ENCODE measurements around the gene SDF4.

SDF4 gene

GRCh38 chr1:1219341-1219740 is 12.5 kb downstream of the SDF4 start:
- no peak overlapping the region for H3K4me2 ChIP-seq (ENCODE audit: low read depth, low read length, poor library complexity, severe bottlenecking)
- no peaks in the 10 kb centered on the region for H4K20me1 ChIP-seq (ENCODE audit: low read depth, low read length)
- H3K9ac ChIP-seq (ENCODE audit: low read length) = no peak overlapping the region
- no peak for TF ChIP-seq EZH2phosphoT487 (conservative IDR thresholded peaks at IDR 0.05; ENCODE audit: low read length)
- TF ChIP-seq CTCF (IDR thresholded peaks at IDR 0.05; ENCODE audit: insufficient read depth, low read length, poor library complexity, severe bottlenecking) = no peak
- no peaks in the 10 kb centered on the region for H3K9me2 ChIP-seq (replicated peaks; ENCODE audit: insufficient read depth, low read length)
- no peak overlapping the region for H3K27ac ChIP-seq (ENCODE audit: low read depth, low read length)
- H3K36me3 ChIP-seq (ENCODE audit: low read length) = no peaks in the 10 kb centered on the region
- H2AFZ ChIP-seq (ENCODE audit: low read depth, low read length, severe bottlenecking) = no peak overlapping the region
- no peaks in the 10 kb centered on the region for H3K9me3 ChIP-seq (ENCODE audit: insufficient read depth, low read length)
- no peaks in the 10 kb centered on the region for H3K27me3 ChIP-seq (ENCODE audit: low read length)
- no peaks in the 10 kb centered on the region for H3F3A ChIP-seq (ENCODE audit: insufficient read depth)
- H3K79me2 ChIP-seq (ENCODE audit: insufficient read depth, low read length) = no peaks in the 10 kb centered on the region
- no peak overlapping the region for H3K4me3 ChIP-seq (ENCODE audit: insufficient read depth, low read length, poor library complexity, severe bottlenecking)

GRCh38 chr1:1218524-1219200 is 13.1 kb downstream of the SDF4 start:
- H3K36me3 ChIP-seq (ENCODE audit: low read length) = no peaks in the 10 kb centered on the region
- H3K27me3 ChIP-seq (ENCODE audit: low read length) = no peaks in the 10 kb centered on the region
- no peak overlapping the region for H3K4me3 ChIP-seq (ENCODE audit: insufficient read depth, low read length, poor library complexity, severe bottlenecking)
- TF ChIP-seq CTCF (IDR thresholded peaks at IDR 0.05; ENCODE audit: insufficient read depth, low read length, poor library complexity, severe bottlenecking) (no peak), EZH2phosphoT487 (conservative IDR thresholded peaks at IDR 0.05; ENCODE audit: low read length) (no peak)
- no peak overlapping the region for H3K27ac ChIP-seq (ENCODE audit: low read depth, low read length)
- H3K4me2 ChIP-seq (ENCODE audit: low read depth, low read length, poor library complexity, severe bottlenecking) = no peak overlapping the region
- no peaks in the 10 kb centered on the region for H3K9me3 ChIP-seq (ENCODE audit: insufficient read depth, low read length)
- H3K9ac ChIP-seq (ENCODE audit: low read length) = no peak overlapping the region
- no peaks in the 10 kb centered on the region for H3F3A ChIP-seq (ENCODE audit: insufficient read depth)
- no peaks in the 10 kb centered on the region for H3K9me2 ChIP-seq (replicated peaks; ENCODE audit: insufficient read depth, low read length)
- no peak overlapping the region for H2AFZ ChIP-seq (ENCODE audit: low read depth, low read length, severe bottlenecking)
- H3K79me2 ChIP-seq (ENCODE audit: insufficient read depth, low read length) = no peaks in the 10 kb centered on the region
- H4K20me1 ChIP-seq (ENCODE audit: low read depth, low read length) = no peaks in the 10 kb centered on the region

GRCh38 chr1:1217621-1218523 is 13.9 kb downstream of the SDF4 start:
- Histone ChIP-seq H3K27ac (ENCODE audit: low read depth, low read length) (no peak overlapping the region), H3K9me3 (ENCODE audit: insufficient read depth, low read length) (no peaks in the 10 kb centered on the region), H3K27me3 (ENCODE audit: low read length) (no peaks in the 10 kb centered on the region), H3K9ac (ENCODE audit: low read length) (no peak overlapping the region), H3K36me3 (ENCODE audit: low read length) (no peaks in the 10 kb centered on the region), H3K9me2 (replicated peaks; ENCODE audit: insufficient read depth, low read length) (no peaks in the 10 kb centered on the region), H3K79me2 (ENCODE audit: insufficient read depth, low read length) (no peaks in the 10 kb centered on the region), H4K20me1 (ENCODE audit: low read depth, low read length) (no peaks in the 10 kb centered on the region), H3F3A (ENCODE audit: insufficient read depth) (no peaks in the 10 kb centered on the region), H3K4me3 (ENCODE audit: insufficient read depth, low read length, poor library complexity, severe bottlenecking) (no peak overlapping the region), H3K4me2 (ENCODE audit: low read depth, low read length, poor library complexity, severe bottlenecking) (no peak overlapping the region), H2AFZ (ENCODE audit: low read depth, low read length, severe bottlenecking) (no peak overlapping the region)
- TF ChIP-seq CTCF (IDR thresholded peaks at IDR 0.05; ENCODE audit: insufficient read depth, low read length, poor library complexity, severe bottlenecking) (no peak), EZH2phosphoT487 (conservative IDR thresholded peaks at IDR 0.05; ENCODE audit: low read length) (no peak)

Measured in SU-DHL-6 (cell line).